GM10266 (cell line): ENCODE measurements around the gene ZNF660.
"Not testable (repeated sequence)": the region's sequence is repeated elsewhere in the genome, so short reads cannot be mapped to it uniquely, and the experiment has no call there.

Source experiments
- DNase-seq: peaks from one replicate; pipeline ENCODE4 v3.0.0; 2012; ENCODE audit errors: extremely low spot score
- CTCF ChIP-seq: IDR thresholded peaks from 2 replicates; pipeline ENCODE4 v1.5.1; 2012; ENCODE audit warnings: mild to moderate bottlenecking, low read depth; ENCODE audit not compliant: control insufficient read depth, insufficient read depth; ENCODE audit errors: missing control alignments

The ZNF660 gene

DNA sequence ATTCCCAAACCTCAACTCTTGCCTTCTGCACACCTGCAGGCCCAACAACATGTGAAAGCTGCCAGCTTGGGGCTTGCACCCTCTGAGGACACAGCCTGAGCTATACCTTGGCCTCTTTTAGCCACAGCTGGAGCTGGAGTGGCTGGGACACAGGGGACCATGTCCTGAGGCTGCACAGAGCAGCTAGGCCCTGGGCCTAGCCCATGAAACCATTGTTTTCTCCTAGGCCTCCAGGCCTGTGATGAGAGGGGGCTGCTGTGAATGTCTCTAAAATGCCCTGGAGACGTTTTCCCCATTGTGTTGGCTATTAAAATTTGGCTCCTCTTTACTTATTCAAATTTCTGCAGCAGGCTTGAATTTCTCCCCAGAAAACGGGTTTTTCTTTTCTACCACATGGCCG, 22.6 kb upstream of the ZNF660 start:
- DNase-seq, result no peak
- TF ChIP-seq CTCF, result no peak

- DNase-seq, result no peak
- no peak for TF ChIP-seq CTCF
Measured at GRCh38 chr3:44568561-44568960, 16.2 kb upstream of the ZNF660 start.

GRCh38 chr3:44571024-44571423, 13.7 kb upstream of the ZNF660 start:
- no peak for DNase-seq
- no peak for TF ChIP-seq CTCF

DNA sequence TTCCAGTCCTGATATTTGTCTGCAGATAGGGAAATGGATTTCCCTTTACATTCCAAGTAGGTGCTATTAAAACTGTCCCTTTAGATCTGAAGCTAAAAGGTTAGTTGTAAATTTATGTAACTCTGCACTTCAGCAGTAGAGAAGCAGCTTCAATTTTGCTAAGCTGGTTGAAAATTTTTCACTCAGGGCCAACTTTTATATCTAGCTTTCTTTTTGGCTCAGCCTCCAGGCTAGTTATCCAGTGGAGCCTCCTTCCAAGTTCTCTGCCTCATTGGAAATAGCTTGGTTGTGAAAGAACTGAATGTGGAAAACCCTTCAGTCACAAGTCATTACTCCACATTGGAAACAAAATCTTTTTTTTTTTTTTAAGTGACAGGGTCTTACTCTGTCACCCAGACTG, 8.2 kb upstream of the ZNF660 start:
- TF ChIP-seq CTCF, result no peak
- no peak for DNase-seq

DNA sequence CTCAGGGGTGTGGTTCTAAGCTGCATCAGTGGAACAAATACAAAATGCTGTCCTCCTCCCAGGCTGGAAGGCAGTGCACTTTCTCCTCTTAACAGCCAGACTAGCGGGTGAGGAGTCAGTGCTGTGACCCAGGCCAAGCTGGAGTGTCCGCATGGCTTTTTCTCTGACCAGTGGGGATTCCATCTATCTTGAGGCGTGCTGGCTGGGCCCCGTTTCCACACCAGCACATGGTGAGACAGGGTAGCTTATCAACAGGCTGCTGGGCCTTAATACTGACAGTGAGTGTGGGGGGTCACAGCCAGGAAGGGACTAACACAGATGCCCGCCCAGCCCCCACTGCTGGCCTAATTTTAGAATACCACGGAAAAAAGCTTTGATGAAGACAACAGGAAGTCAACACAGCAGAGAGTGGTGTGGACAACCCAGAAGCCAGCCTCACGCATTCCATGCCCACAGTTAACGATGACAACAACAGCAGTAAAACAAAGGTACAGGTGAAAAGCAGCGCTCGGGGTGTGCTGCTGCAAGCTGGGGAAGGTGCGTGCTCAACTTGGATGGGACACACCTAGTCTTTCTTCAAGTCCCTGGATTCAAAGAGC, 7.3 kb upstream of the ZNF660 start:
- not testable (repeated sequence) for DNase-seq

DNA sequence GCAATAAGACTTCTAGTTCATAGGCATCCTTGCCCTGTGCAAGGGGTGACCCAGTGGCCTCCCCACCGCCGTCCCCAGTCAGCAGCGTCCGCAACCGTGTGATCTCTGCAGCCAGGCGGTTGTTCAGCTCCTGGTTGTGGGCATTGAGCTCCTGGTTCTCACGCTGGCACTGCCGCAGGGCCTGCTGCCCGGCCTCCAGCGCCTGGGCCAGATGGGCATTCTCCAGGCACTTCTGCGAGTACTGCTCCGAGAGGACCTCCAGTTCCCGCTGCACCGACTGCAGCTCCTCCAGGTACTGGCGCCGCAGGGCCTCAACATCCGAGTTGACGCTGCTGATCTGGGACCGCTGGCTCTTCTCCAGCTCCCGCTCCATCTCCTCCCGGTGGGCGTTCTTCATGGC, 6.4 kb upstream of the ZNF660 start:
- not testable (repeated sequence) for DNase-seq

GRCh38 chr3:44578924-44579515, 5.7 kb upstream of the ZNF660 start:
- not testable (repeated sequence) for DNase-seq

- not testable (repeated sequence) for DNase-seq
Measured at GRCh38 chr3:44579749-44580148, 5.0 kb upstream of the ZNF660 start.

GRCh38 chr3:44580971-44581370, 3.8 kb upstream of the ZNF660 start:
- not testable (repeated sequence) for DNase-seq

DNA sequence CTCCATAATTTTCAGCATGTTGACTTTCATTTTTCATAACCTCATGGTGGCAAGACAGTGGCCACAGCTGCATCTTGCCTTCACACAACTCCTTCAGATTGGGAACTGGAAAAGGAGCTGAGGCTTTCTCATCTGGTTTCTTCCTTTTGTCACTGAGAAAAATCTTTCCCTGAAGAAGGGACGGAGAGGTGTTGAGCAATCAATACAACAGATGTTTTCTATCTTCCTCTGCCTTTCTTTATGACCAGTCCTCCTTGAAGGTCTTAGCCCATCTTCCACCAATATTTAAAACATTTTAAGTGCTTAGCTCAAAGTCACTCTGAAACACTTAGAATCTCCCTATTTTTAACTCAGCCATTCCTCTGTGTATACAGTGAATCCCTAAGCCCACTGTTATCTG, 11.9 kb downstream of the ZNF660 start:
- no peak for TF ChIP-seq CTCF
- no peak for DNase-seq
